Measurements from ENCODE around the gene PPP3CB.

Gene PPP3CB

GRCh38 chr10:73495226-73495883, 469 bp downstream of the PPP3CB start:
- Histone ChIP-seq H3K36me3 (no peaks in the 10 kb centered on the region), H3K9me3 (no peaks in the 10 kb centered on the region), H3K27ac (peak overlapping the region; percentile 98), H3K4me3 (ENCODE audit: low read depth in 1 of 2, low read length in 1 of 2) (peak overlapping the region; percentile 82 to 93), H3K27me3 (no peaks in the 10 kb centered on the region), H3K4me1 (ENCODE audit: control insufficient read depth in 1 of 2, insufficient read depth in 1 of 2, low read depth in 1 of 2, low read length in 1 of 2) (peaks cover 34 to 35% of the 10 kb centered on the region in 2 experiments)
- TF ChIP-seq, protein P1, sequence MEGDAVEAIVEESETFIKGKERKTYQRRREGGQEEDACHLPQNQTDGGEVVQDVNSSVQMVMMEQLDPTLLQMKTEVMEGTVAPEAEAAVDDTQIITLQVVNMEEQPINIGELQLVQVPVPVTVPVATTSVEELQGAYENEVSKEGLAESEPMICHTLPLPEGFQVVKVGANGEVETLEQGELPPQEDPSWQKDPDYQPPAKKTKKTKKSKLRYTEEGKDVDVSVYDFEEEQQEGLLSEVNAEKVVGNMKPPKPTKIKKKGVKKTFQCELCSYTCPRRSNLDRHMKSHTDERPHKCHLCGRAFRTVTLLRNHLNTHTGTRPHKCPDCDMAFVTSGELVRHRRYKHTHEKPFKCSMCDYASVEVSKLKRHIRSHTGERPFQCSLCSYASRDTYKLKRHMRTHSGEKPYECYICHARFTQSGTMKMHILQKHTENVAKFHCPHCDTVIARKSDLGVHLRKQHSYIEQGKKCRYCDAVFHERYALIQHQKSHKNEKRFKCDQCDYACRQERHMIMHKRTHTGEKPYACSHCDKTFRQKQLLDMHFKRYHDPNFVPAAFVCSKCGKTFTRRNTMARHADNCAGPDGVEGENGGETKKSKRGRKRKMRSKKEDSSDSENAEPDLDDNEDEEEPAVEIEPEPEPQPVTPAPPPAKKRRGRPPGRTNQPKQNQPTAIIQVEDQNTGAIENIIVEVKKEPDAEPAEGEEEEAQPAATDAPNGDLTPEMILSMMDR (IDR thresholded peaks at IDR 0.05): peak; percentile 17

DNA sequence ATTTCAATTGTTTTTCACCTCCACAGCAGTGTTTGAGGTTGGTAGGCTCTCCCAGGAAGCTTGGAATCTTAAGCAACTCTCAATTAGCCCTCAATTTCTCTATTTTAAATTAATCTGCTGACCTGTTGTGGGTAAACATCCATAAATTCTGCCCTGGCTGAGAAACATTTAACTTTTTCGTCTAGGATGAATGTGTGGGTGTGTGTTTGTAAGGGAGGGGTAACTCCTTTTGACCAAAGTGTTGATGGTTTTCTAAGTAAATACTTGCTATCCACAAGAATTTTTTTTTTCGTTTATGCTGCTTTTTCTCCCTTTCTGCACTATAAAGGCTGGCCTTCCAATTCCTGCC, 973 bp downstream of the PPP3CB start:
- Histone ChIP-seq H3K36me3 (no peaks in the 10 kb centered on the region), H3K4me3 (ENCODE audit: low read depth in 1 of 2, low read length in 1 of 2) (peak overlapping the region; percentile 82 to 93), H3K4me1 (ENCODE audit: control insufficient read depth in 1 of 2, insufficient read depth in 1 of 2, low read depth in 1 of 2, low read length in 1 of 2) (peaks cover 34 to 35% of the 10 kb centered on the region in 2 experiments), H3K27me3 (no peaks in the 10 kb centered on the region), H3K27ac (peak overlapping the region; percentile 98), H3K9me3 (no peaks in the 10 kb centered on the region)
- TF ChIP-seq, protein P1 (IDR thresholded peaks at IDR 0.05): no peak

GRCh38 chr10:73494213-73494612, 1.6 kb downstream of the PPP3CB start:
- Histone ChIP-seq H3K4me1 (ENCODE audit: control insufficient read depth in 1 of 2, insufficient read depth in 1 of 2, low read depth in 1 of 2, low read length in 1 of 2) (peaks cover 34 to 35% of the 10 kb centered on the region in 2 experiments), H3K27me3 (no peaks in the 10 kb centered on the region), H3K36me3 (no peaks in the 10 kb centered on the region), H3K27ac (peak overlapping the region; percentile 98), H3K9me3 (no peaks in the 10 kb centered on the region), H3K4me3 (ENCODE audit: low read depth in 1 of 2, low read length in 1 of 2) (peak overlapping the region; percentile 82 to 93)
- TF ChIP-seq, protein P1 (IDR thresholded peaks at IDR 0.05): no peak

- peaks cover 34 to 35% of the 10 kb centered on the region in 2 experiments for H3K4me1 ChIP-seq (ENCODE audit: control insufficient read depth in 1 of 2, insufficient read depth in 1 of 2, low read depth in 1 of 2, low read length in 1 of 2)
- H3K36me3 ChIP-seq: no peaks in the 10 kb centered on the region
Observed at GRCh38 chr10:73493781-73494180, 2.0 kb downstream of the PPP3CB start.

GRCh38 chr10:73486601-73487000, 9.2 kb downstream of the PPP3CB start:
- TF ChIP-seq, protein P1 (IDR thresholded peaks at IDR 0.05): no peak
- Histone ChIP-seq H3K36me3 (peaks cover 15% of the 10 kb centered on the region), H3K27ac (no peak overlapping the region), H3K4me3 (ENCODE audit: low read depth in 1 of 2, low read length in 1 of 2) (no peak overlapping the region), H3K9me3 (no peaks in the 10 kb centered on the region), H3K27me3 (no peaks in the 10 kb centered on the region), H3K4me1 (ENCODE audit: control insufficient read depth in 1 of 2, insufficient read depth in 1 of 2, low read depth in 1 of 2, low read length in 1 of 2) (no peaks in the 10 kb centered on the region)

More at GRCh38 chr10:73493781-73494180, 2.0 kb downstream of the PPP3CB start:
- TF ChIP-seq, protein P1 (IDR thresholded peaks at IDR 0.05): no peak
- no peaks in the 10 kb centered on the region for H3K9me3 ChIP-seq
- no peak overlapping the region for H3K4me3 ChIP-seq (ENCODE audit: low read depth in 1 of 2, low read length in 1 of 2)
- peak overlapping the region; percentile 98 for H3K27ac ChIP-seq
- H3K27me3 ChIP-seq: no peaks in the 10 kb centered on the region
